Type B pancreatic cell (in vitro differentiated cells): ENCODE results near the gene DCAF4. TPM values are rescaled to one million over a fixed set of nuclear protein-coding genes. Genes with fewer than 3 reads are reported as not detected.

Experiments used
- DNase-seq: peaks from one replicate; pipeline ENCODE4 v3.0.0; 2021; ENCODE audit warnings: mixed read lengths; ENCODE audit not compliant: unreplicated experiment; ENCODE audit errors: extremely low spot score
- H3K27ac Mint-ChIP-seq: 2 replicates; pipeline ENCODE4 v1.8.0; 2021; ENCODE audit warnings: mild to moderate bottlenecking, mixed read lengths
- H3K27me3 Mint-ChIP-seq: 2 replicates; pipeline ENCODE4 v1.8.0; 2021; ENCODE audit warnings: mixed read lengths
- H3K36me3 Mint-ChIP-seq: 2 replicates; pipeline ENCODE4 v1.8.0; 2021; ENCODE audit warnings: mixed read lengths
- H3K4me1 Mint-ChIP-seq: one replicate; pipeline ENCODE4 v1.8.0; 2021; ENCODE audit warnings: mixed read lengths; ENCODE audit not compliant: unreplicated experiment
- H3K4me3 Mint-ChIP-seq: 2 replicates; pipeline ENCODE4 v1.8.0; 2021; ENCODE audit warnings: mild to moderate bottlenecking, mixed read lengths
- H3K9me3 Mint-ChIP-seq: 2 replicates; pipeline ENCODE4 v1.8.0; 2021; ENCODE audit warnings: mixed read lengths
- total RNA-seq: library from RNA; stranded (reverse); gene quantifications from 2 replicates; pipeline ENCODE4 v1.2.1, GENCODE V29; 2021; ENCODE audit warnings: low replicate concordance
- TF ChIP-seq, protein P1 (sequence below): fragments of 200-600 bp; sonication (generic); conservative IDR thresholded peaks from 2 replicates; pipeline ENCODE4 v1.5.0; 2021; ENCODE audit warnings: antibody characterized with exemption, mild to moderate bottlenecking

DCAF4 gene
- total RNA-seq, 1 donor from 2014 or later, result 17.9 TPM

DNA sequence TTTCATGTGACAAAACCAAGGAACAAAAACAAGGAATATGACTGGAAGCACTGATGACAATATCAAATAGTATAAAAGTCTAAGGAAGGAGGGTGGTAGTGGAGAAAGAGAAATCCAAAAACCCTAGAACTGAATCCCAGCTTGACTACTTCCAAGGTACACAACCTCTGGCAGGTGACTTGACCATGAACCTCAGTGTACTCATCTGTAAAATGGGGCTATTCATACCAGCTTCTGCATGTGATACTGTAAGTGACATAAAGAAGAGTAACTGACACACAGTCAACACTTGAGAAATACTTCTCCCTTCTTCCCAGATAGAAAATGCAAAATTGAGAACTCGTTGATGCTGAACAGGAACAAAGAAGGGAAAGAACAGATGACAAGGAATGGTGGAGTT is 22.0 kb upstream of the DCAF4 start:
- H3K36me3 Mint-ChIP-seq, result no peaks in the 10 kb centered on the region
- no peak overlapping the region for H3K27ac Mint-ChIP-seq

DNA sequence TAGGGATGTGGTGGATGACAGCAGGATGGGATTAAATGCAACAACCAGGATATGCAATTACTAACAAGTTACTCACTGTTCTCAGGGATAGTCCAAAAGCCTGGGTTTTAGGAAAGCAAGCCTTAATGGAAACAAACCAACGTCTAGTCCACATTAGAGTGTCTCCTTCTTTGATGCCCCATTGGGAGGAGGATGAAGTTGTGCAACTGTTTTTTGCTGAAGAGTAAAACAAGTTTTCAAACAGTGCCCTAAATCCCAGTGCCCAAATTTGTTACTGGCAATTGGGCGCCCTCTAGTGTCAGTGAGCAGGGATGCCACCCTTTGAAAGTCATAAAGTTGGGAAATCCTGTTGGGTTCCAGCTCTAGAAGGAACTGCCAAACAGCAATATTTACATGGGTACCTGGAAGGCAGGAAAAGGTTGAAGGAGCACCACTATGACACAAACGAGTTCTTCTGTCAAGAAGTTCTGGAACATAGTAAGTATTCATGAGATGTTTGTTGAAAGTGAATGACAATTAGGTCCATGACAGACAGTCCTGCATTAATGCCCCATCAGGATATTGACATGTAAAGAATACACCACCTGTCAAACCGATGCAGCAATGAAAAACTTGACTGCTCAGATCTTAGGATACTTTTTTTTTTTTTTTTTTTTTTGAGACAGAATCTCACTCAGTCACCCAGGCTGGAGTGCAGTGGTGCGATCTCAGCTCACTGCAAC is 21.3 kb upstream of the DCAF4 start:
- H3K4me3 Mint-ChIP-seq, result no peak overlapping the region
- H3K4me1 Mint-ChIP-seq, result peaks cover 17% of the 10 kb centered on the region
- TF ChIP-seq, protein P1, sequence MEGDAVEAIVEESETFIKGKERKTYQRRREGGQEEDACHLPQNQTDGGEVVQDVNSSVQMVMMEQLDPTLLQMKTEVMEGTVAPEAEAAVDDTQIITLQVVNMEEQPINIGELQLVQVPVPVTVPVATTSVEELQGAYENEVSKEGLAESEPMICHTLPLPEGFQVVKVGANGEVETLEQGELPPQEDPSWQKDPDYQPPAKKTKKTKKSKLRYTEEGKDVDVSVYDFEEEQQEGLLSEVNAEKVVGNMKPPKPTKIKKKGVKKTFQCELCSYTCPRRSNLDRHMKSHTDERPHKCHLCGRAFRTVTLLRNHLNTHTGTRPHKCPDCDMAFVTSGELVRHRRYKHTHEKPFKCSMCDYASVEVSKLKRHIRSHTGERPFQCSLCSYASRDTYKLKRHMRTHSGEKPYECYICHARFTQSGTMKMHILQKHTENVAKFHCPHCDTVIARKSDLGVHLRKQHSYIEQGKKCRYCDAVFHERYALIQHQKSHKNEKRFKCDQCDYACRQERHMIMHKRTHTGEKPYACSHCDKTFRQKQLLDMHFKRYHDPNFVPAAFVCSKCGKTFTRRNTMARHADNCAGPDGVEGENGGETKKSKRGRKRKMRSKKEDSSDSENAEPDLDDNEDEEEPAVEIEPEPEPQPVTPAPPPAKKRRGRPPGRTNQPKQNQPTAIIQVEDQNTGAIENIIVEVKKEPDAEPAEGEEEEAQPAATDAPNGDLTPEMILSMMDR, result peak; percentile 97
- H3K9me3 Mint-ChIP-seq, result no peaks in the 10 kb centered on the region
- no peak for DNase-seq
- no peaks in the 10 kb centered on the region for H3K36me3 Mint-ChIP-seq
- H3K27ac Mint-ChIP-seq, result no peak overlapping the region
- H3K27me3 Mint-ChIP-seq, result peaks cover 11% of the 10 kb centered on the region

More for the DNA sequence above, 22.0 kb upstream of the DCAF4 start:
- no peak for DNase-seq
- H3K4me3 Mint-ChIP-seq, result no peak overlapping the region
- H3K9me3 Mint-ChIP-seq, result no peaks in the 10 kb centered on the region
- H3K4me1 Mint-ChIP-seq, result peaks cover 14% of the 10 kb centered on the region
- TF ChIP-seq, protein P1, result no peak
- peaks cover 14% of the 10 kb centered on the region for H3K27me3 Mint-ChIP-seq

DNA sequence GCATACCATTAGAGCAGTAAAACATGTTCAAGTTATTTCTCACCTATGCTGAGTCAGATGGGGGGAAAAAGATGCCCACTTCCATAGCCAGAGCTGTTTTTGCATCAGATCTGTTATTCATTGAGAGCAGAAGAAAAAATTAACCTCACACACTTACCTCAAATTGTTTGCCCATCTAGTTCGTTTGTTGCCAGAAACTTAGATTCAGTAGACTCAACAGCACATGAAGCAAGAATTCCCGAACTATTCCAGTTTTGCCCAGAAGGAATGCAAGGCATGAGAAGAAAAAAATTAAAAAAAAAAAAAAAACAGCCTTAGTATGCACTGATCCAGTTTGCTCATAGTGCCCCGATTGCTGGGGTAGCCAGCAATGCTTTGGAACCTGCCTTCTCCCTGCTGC is 19.9 kb upstream of the DCAF4 start:
- Mint-ChIP-seq H3K27me3 (peaks cover 5% of the 10 kb centered on the region), H3K36me3 (no peaks in the 10 kb centered on the region), H3K4me1 (peaks cover 17% of the 10 kb centered on the region), H3K27ac (no peak overlapping the region), H3K9me3 (no peaks in the 10 kb centered on the region), H3K4me3 (no peak overlapping the region)
- DNase-seq, result no peak
- TF ChIP-seq, protein P1, result no peak

DNA sequence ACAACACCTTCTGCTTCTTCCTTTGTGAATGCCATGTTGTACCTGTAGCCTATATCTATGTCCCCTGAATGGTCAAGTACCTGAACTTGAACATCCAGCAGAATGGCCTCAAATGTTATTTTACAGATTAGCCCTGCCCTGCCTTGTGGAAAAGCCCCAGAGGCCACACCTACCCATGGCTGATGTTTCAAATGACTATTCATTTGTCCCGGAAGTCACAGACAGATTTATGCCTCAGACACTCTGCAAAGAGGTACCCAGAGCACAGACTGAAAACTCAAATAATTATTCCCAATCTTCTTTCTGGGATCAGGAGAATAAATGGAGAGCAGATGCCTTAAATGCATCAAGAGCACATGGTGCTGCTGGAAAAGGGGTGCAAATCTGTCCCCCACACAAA is 19.4 kb upstream of the DCAF4 start:
- DNase-seq, result no peak
- Mint-ChIP-seq H3K27me3 (peaks cover 5% of the 10 kb centered on the region), H3K4me3 (no peak overlapping the region), H3K27ac (no peak overlapping the region), H3K36me3 (no peaks in the 10 kb centered on the region), H3K4me1 (peaks cover 17% of the 10 kb centered on the region), H3K9me3 (no peaks in the 10 kb centered on the region)
- TF ChIP-seq, protein P1, result no peak

DNA sequence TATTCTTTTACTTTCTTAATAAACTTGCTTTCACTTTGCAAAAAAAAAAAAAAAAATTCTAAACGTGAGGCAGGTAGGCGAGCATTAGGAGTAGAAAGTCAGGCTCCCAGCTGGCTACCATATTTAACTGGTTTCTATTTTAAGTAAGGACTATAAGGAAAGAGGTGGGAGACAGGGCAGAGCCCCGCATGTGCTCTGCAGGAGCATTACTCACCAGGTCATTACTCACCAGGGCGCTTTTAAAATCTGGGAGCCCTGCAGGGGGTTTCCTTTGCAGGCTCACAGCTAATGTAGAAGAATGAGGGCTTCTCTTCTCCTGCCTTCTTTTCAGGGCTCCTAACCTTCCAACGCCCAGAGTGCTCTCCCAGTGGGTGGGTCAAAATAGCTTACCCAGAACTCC is 18.4 kb upstream of the DCAF4 start:
- Mint-ChIP-seq H3K9me3 (no peaks in the 10 kb centered on the region), H3K36me3 (no peaks in the 10 kb centered on the region), H3K27me3 (peaks cover 5% of the 10 kb centered on the region), H3K27ac (no peak overlapping the region), H3K4me1 (peaks cover 17% of the 10 kb centered on the region), H3K4me3 (no peak overlapping the region)
- no peak for DNase-seq
- TF ChIP-seq, protein P1, result no peak
